GM12875 (cell line): Measurements from ENCODE around the gene ZBTB20.

Source experiments
- H3K4me3 ChIP-seq: one replicate; pipeline ENCODE4 v1.5.1; 2011; ENCODE audit warnings: low read depth, low read length, control low read depth
- CTCF ChIP-seq: IDR thresholded peaks from 2 replicates; pipeline ENCODE4 v1.5.1; 2011; ENCODE audit warnings: low read depth, mild to moderate bottlenecking, control low read depth, inconsistent platforms, low read length, moderate library complexity, borderline replicate concordance; ENCODE audit not compliant: insufficient read depth

Gene ZBTB20

GRCh38 chr3:114962189-114962588 lies 184.9 kb downstream of the ZBTB20 start:
- H3K4me3 ChIP-seq, result no peak overlapping the region
- no peak for TF ChIP-seq CTCF

GRCh38 chr3:114958930-114959329 lies 188.2 kb downstream of the ZBTB20 start:
- TF ChIP-seq CTCF, result no peak
- no peak overlapping the region for H3K4me3 ChIP-seq

GRCh38 chr3:114953800-114954199 lies 193.3 kb downstream of the ZBTB20 start:
- no peak for TF ChIP-seq CTCF
- no peak overlapping the region for H3K4me3 ChIP-seq

GRCh38 chr3:114953215-114953799 lies 193.8 kb downstream of the ZBTB20 start:
- no peak for TF ChIP-seq CTCF
- H3K4me3 ChIP-seq, result no peak overlapping the region

GRCh38 chr3:114942773-114943172 lies 204.3 kb downstream of the ZBTB20 start:
- H3K4me3 ChIP-seq, result no peak overlapping the region
- TF ChIP-seq CTCF, result no peak

GRCh38 chr3:114941626-114942309 lies 205.3 kb downstream of the ZBTB20 start:
- no peak overlapping the region for H3K4me3 ChIP-seq
- no peak for TF ChIP-seq CTCF

- TF ChIP-seq CTCF, result no peak
- no peak overlapping the region for H3K4me3 ChIP-seq
Observed at GRCh38 chr3:114939920-114940319, 207.2 kb downstream of the ZBTB20 start.
